ENCODE results near the gene MTG2.

DNA sequence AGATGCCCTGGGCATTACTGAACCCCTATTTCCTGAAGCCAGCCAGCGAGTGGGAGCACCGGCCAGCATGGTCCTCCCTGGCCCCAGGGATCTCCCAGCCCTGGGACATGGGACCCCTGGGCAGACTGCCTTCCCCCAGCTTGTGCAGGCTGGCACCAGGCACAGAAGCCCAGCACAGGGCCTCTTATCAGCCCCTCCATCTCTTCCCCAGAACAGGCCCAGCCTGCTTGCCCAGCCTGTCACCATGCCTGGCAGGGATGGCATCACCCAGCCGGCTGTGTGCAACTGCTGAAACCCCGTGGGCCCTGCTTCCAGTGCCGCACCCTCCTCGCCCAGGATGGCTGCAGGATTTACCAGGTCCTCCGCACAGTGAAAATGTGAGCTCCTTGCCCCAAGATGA lies 49.4 kb downstream of the MTG2 start:
- TF ChIP-seq, protein P1, sequence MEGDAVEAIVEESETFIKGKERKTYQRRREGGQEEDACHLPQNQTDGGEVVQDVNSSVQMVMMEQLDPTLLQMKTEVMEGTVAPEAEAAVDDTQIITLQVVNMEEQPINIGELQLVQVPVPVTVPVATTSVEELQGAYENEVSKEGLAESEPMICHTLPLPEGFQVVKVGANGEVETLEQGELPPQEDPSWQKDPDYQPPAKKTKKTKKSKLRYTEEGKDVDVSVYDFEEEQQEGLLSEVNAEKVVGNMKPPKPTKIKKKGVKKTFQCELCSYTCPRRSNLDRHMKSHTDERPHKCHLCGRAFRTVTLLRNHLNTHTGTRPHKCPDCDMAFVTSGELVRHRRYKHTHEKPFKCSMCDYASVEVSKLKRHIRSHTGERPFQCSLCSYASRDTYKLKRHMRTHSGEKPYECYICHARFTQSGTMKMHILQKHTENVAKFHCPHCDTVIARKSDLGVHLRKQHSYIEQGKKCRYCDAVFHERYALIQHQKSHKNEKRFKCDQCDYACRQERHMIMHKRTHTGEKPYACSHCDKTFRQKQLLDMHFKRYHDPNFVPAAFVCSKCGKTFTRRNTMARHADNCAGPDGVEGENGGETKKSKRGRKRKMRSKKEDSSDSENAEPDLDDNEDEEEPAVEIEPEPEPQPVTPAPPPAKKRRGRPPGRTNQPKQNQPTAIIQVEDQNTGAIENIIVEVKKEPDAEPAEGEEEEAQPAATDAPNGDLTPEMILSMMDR (conservative IDR thresholded peaks at IDR 0.05; ENCODE audit: low read depth in 2 of 2) = no peak
- TF ChIP-seq EZH2 (IDR thresholded peaks at IDR 0.05; ENCODE audit: low read depth, unreplicated experiment) = no peak
- TF ChIP-seq ZNF331 (CRISPR knock-in tag; IDR thresholded peaks at IDR 0.05; ENCODE audit: low read depth) = no peak
- TF ChIP-seq POLR2AphosphoS5 (IDR thresholded peaks at IDR 0.05; ENCODE audit: low read depth) = no peak
- TF ChIP-seq CREB1 (CRISPR knock-in tag; IDR thresholded peaks at IDR 0.05; ENCODE audit: low read depth) = no peak
- TF ChIP-seq REST (IDR thresholded peaks at IDR 0.05; ENCODE audit: unreplicated experiment) = no peak
- TF ChIP-seq NANOG (IDR thresholded peaks at IDR 0.05; ENCODE audit: borderline replicate concordance) = no peak
- no peak for TF ChIP-seq ETS1 (IDR thresholded peaks at IDR 0.05)
- TF ChIP-seq EZH2phosphoT487 (IDR thresholded peaks at IDR 0.05; ENCODE audit: unreplicated experiment) = no peak
- no peak for TF ChIP-seq ZNF114 (CRISPR knock-in tag; IDR thresholded peaks at IDR 0.05)
- TF ChIP-seq STAT1 (IDR thresholded peaks at IDR 0.05; ENCODE audit: unreplicated experiment) = no peak
- TF ChIP-seq ZNF462 (CRISPR knock-in tag; IDR thresholded peaks at IDR 0.05) = no peak

All from GM23338 (cell line).